NCI-H69 (cell line): ENCODE results near the gene PDE4B.

ENCODE experiments used
- DNase-seq: peaks from one replicate; lab custom pipeline; 2025; lab: John Stamatoyannopoulos, UW

Gene PDE4B

DNA sequence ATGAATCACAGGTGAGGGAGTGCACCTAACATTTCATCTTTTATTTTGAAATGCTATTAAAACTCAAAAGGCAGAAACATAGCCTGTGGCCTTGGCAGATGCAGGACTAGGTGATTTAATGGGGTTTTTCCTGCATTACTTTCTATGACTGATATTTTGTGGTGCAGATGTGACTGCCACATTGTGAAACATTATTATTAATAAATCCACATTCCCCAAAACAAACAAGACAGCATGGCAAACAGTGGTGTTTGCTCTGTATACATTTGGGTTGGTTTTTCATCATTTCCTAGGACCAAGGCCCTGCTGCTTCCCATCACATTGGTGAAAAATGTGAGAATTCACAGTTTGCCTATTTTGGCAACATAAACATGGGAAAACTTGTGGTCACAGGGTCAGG is 493.6 kb downstream of the PDE4B start:
- DNase-seq = no peak

DNA sequence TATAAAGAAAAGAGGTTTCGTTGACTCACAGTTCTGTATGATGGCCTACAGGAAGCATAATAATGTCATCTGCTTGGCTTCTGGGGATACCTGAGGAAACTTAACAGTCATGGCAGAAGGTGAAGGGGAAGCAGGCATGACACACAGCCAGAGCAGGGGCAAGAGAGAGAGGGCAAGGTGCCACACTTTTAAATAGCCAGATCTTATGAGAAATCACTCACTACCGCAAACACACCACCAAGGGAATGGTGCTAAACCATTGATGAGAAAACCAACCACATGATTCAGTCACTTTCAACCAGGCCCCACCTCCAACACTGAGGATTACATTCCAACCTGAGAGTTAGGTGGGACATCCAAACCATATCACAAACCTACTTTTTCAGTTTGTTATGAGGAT is 495.4 kb downstream of the PDE4B start:
- no peak for DNase-seq

DNA sequence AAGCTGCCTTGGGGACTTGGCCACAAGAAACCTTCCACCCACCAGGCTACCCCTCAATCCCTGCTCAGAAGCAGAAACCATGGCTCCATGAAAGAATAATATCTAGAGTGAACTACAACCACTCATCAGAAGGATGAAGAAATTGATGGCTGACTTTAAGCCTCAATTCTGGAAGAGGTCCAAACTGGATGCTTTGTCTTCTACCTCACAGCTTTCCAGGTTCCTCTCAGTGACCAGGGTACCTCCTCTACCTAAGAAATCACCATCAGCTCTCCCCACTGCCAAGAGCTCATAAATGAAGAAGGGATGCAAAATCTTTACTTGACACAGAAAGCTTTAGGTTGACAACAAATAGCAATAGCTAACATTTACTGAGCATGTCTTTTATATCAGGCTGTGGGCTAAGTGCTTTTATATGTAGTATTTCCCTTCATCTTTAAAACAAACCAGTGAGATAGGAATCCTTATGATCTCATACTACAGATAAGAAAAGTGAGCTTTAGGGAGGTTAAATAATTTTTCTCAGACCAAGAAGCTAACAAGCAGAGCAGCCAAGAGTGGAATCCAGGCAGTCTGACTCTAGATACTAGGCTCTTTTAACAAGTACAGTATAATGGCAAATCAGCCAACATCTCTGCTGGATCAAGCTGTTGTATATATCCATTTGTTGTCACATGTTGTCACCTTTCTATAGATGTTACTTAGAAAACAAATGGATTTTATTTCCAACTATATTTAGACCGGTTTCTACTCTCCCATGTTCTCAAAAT is 498.3 kb downstream of the PDE4B start:
- no peak for DNase-seq

DNA sequence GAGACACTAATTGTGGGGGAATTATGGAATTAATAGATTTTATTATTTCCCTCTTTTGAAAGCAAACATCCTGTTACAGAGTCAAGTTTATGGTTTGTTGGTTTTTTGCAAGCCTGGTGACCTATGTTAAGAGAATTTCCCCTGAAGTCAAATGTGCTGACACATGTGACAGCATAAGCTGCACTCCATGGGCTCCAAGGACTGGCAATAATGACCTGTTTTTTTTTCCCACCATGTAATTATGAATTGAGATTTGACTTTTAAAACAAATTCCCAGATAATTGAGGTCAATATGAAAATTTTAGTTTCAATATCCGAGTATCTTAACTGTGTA is 498.8 kb downstream of the PDE4B start:
- no peak for DNase-seq

DNA sequence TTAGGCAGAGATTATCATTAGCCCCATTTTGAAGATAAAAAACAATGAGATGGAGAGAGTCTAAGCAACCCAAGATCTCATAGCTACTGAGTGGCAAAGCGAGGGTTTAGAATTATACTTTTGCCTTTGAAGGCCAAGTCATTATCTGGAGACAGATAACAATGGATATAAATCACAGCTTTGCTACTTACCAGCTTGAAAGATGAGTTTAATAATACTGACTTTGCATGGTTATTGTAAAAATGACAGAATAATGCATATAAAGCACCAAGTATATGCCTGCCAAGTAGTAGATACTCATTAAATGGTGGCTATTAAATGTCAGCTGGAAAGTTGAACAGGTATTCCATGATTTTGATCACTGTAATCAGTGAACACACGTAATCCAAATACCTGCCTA is 499.6 kb downstream of the PDE4B start:
- no peak for DNase-seq

DNA sequence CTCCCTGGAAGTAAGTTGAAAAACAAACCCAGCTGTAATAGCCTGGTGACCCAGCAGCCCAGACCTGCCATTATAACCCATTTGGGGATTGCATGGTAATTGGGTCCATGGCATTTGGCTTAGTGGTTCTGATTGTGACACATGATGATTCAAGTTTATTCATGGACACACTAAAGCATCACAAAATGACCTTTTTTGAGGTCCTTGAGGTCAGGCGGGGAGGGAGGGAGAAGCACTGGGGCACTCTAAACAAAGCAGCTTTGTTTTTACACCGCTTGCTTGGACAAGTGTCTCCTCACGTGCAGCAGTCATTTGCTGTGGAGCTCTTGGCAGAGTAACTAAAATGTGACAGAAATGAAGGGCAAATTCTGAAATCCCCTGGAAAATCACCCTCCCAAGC is 500.2 kb downstream of the PDE4B start:
- DNase-seq = no peak

DNA sequence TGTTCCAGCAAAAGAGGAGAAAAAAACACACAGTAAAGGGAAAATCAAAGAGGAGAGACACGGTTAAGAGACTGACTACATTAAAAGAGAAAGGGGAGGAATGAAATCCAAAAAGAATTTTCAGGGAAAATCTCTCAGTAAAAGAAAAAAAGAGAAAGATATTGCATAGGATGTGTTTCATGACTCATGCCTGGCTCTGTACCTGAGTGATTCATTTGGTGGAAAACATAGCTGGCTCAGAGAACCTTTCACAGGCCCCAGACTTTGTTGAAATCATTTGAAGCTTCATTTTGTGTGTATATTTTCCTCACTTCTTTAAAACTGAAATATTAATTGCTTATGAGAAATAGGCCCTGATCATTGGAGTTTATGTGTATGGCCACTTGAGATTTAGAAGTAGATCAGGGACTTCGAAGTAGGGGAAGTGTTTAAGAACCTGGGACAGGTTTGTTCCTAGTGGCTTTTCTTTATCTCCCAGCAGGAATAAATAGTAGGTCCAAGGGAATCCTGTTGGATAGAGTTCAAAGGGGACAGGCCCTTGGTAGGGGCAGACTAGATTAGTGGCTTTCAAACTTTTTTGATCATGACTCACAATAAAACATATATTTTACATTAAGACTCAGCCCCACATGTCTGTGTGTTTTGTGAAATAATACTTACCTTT is 502.1 kb downstream of the PDE4B start:
- DNase-seq = no peak

DNA sequence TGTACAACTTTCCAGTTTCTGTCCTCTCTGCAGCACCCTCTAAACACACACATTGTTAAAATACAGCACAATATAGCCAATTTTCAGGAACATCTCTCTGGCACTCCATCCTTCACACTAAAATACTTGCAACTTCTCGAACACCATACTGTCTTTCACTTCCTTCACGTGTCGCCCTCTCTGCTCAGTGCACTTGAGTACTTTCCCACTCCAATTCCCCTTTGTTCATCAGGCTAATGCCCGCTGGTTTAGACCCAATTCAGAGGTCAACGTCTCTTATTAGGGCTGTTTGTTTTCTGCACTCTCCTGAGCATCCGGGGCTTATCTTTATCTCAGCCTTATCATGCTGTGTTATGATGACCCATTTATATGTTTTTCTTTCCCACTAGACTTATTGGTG is 503.1 kb downstream of the PDE4B start:
- no peak for DNase-seq

DNA sequence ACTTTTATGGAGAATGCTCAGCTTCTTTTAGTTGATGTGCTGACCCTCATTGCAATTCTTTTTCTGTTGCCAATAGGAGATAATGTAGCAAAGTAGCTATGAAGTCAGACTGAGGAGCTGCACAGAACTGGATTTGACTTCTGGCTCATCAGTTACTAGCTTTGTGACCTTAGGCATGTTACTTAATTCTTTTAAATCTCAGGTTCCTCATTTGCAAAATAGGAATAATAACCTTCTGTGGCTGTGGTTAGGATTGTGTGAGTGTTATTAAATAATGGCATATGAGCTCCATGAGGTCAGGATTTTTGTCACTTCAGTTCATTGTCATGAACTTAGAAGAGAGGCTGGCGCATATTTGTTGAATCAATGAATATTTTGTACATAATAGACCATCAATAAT is 503.7 kb downstream of the PDE4B start:
- DNase-seq = no peak

DNA sequence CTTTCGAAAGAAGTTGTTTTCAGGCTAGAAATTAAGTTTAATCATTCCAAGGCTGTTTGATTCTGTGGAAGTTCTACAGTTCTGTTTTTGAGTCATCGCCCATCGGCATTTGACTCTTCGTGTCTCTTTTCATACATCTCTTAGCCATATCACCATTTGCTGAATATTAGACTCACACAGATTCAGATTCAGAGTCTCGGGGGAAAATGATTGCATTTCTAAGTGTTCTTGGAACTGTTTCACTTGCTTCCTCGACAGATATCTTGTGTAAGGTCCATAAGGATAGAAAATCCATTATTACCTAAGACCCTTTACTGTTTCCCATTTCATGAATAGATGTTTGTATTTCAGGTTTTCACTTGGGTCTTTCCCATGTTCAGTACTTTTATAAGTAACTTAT is 504.3 kb downstream of the PDE4B start:
- DNase-seq = no peak

DNA sequence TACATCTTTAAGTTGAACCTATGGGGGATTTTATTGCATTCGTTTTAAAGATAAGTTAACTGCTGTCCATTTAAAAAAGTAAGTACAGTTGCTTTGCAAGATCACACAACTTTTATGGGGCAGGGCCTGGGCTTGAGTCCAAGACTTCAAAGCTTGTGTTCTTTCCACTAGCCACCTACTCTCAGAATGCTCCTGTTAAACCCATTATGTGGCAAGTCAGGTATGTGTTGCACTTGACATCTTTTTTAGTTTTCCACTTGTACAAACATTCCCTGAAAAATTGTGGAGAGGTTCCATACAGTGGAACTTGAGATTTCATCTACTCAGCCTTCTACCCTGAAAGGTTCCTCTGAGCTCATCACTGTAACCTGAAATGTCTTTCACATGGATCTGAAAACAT is 505.8 kb downstream of the PDE4B start:
- no peak for DNase-seq

DNA sequence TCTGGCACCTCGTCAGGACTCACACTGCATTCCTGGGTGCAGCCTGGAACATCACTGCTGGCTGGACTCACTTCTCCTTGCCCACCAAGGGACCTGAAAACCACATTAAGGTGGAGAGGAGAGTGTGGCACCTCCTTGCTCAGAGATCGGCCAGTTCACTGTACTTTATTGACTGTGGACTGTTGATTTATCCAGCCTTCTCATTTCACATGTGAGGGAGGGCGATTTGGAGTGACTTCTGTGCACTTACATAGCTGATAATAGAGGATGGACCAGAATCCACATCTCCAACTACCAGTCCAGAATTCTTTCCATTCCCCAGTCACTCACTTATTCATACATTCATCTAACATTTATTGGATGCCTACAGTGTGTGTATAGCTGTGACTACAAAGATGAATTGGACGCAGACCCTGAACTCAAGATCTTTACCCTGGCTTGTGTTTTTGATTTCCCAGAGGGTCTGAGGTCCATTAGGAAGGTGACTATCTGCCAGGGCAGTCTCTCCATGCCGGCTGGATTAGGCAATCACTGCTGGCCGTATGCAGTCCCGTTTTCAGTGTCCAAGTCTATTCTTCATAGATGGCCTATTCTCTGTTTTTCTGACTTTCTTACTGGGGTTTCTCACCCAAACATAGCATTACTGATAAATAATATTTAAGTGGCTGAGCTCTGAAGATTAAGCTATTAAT is 507.7 kb downstream of the PDE4B start:
- DNase-seq = no peak

DNA sequence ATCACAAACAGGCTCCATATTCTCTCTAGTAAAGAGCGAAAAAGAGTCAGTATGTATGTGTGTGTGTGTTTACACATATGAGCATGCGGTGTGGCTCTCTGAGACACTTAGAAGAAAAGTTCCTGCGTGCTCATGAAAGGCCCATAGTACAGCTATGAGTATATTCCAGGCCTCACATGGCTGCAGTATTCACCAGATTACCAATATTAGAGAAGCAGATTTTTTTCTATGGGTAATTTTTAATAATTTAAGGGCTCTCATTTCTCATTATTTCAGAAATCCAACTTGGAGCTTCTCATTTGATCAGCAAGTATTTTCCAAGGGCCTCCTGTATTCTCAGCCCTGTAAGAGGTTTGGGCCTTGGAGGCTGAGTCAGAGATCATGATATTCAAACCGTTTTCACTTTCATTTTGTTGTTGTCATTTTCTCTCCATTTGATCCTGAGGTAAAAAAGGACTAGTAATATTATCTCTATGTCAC is 508.3 kb downstream of the PDE4B start:
- DNase-seq = no peak

DNA sequence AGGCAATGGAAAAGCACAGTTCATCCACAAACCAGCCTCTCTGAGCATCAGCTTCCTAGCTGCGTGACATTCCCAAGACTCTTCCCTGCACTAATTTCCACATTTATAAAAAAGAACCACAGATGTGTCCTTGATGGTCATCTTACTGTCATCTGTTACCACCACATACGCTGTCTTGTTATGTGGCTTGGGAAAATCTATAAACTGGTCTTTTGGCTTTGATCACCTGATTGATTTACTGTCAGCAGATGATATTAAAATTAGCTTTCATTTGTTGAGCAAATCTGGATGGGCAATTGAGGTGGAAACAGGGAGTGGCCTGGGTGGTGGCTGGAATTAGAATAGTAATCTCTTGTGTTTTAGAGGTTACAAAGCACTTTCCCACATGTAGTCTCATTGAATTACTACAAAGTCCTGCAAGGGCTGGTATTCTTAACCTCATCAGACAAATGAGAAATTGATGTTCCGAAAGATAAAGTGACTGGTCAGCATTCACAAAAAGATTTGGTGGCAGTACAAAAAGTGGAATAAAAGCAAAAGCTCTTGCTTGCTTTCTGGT is 509.6 kb downstream of the PDE4B start:
- no peak for DNase-seq

DNA sequence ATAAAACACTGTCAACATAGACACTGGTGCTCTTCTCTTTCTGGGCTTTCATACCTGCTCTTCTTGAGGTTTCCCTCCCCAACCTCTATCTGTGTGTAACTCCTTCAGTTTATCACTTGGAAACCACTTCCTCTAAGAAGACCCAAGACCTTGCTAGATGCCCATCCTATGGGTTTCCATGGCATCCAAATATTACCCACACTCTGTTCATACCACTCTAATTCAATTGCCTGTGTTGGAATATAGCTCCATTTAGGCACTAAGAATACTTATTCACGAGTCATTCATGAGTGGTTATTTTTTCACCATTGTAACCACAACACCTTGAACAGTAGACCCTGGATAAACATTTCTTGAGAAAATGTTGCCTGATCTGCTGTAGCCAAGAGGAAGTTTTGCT is 510.1 kb downstream of the PDE4B start:
- DNase-seq = no peak

DNA sequence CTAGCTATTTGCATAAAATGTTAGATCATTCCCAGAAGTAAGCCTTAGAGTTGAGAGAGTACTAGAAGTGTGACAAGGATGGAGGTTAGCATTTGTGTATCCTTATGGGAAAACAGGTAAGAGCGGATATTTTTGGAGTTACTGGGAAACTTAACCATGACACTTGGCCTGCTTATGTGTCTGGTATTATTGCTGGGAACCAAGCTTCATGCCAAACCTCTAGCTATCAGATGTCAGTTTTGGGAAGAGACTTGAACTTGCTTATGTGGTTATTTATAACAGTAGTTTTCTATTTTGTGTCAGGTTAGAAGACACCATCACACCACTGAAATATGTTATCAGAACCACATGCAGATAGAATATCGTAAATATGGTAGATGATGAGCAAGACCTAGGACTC is 511.0 kb downstream of the PDE4B start:
- no peak for DNase-seq

DNA sequence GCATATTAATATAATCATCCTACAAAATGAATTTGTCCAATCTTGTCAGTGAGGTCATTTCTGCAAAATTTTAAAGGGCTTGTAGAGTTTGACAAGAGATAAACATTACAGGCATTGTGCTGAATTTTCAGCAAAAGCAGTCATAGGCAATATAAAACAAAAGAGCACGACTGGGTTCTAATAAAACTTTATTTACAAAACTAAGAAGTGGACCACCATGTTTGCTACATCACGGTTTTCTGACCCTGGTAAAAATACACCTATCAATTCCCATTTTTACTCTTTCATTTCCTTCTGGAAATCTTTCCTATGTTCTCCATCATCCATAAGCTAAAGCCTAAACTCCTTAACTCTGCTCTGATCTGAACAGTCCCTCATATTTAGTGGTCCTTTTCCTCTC is 511.4 kb downstream of the PDE4B start:
- DNase-seq = no peak

DNA sequence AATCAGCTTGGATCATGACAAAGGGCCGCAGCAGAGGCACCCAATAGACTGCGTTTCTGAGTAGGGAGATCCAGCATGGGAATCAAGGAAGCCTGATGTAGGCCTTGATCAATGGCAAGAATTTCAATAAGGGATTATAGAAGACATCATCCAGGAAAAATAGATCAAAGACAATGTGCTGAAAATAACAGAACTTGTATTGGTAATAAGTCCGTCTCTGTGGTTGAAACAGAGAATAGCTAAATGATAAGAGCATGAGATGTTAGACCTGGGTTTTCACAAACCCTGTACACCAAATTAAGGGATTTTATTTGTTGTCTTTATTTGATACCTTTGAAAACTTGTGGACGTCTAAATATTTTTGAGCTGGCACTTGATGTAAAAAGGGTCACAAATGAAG is 513.2 kb downstream of the PDE4B start:
- no peak for DNase-seq

DNA sequence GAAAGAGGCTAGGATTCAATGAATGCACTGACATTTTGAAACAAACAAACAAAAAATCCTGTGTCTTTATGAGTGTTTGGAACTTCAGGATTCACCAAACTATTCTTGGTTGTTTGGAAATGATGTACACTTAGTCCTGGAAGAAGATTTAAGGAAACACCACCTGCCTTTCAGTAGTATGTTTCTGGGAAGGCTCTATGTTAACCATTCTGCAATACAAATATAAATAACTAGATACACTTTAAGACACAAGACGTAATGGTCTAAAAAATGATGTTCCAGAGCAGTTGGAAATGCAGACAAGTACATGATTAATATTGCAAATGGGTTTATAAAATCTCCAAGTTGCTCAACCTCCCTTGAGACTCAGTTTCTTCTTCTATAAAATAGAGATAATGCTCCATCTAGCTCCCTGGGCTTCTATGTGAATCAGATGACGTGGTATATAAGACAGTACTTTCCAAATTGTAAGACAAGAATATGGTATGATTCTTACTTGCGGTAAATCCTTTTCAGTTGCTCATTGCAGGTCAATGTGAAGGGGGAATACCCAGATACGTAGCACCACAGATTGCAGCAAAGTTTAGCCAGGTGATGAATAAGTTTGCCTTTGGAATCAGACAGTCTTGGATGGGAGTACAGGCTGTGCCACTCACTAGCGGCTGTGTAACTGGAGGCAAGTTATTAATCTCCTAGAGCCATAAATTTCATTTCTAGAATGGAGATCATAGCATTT is 516.5 kb downstream of the PDE4B start:
- no peak for DNase-seq

DNA sequence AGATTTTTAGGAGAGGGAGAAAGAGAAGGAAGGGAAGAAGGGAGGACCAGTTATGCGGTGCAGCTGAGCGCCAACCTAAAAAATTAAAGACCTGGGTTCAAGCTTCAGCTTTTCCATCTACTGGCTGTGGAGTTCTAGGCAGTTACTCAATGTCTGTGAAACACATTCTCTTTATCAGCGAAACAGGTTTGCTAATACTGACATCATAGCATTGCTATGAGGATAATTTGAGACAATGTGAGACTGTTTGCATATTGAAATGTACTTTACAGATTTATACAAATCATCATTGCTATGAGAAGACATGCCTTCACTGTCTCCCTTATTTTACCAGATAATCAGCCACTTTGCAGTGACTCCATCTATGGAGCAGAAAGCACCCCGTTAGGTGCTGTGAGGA is 518.4 kb downstream of the PDE4B start:
- DNase-seq = no peak

DNA sequence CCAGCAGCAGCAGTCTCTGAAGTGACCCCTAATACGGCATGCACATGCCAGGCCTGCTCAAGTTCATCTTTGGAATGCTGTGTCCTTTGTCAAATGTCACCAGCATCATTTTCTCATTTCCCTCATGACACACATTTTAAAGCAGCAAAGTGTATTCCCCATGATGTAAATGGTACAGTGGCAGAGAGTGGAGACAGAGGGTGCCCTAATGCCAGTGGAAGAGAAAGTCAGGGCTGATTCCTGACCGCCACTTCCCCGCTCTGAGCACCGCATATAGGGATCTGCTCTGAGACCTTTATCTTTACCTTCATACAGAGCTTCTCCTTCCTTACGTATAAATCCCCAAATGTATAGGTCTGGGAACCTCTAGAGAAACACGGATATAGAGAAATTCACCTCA is 518.9 kb downstream of the PDE4B start:
- DNase-seq = no peak

DNA sequence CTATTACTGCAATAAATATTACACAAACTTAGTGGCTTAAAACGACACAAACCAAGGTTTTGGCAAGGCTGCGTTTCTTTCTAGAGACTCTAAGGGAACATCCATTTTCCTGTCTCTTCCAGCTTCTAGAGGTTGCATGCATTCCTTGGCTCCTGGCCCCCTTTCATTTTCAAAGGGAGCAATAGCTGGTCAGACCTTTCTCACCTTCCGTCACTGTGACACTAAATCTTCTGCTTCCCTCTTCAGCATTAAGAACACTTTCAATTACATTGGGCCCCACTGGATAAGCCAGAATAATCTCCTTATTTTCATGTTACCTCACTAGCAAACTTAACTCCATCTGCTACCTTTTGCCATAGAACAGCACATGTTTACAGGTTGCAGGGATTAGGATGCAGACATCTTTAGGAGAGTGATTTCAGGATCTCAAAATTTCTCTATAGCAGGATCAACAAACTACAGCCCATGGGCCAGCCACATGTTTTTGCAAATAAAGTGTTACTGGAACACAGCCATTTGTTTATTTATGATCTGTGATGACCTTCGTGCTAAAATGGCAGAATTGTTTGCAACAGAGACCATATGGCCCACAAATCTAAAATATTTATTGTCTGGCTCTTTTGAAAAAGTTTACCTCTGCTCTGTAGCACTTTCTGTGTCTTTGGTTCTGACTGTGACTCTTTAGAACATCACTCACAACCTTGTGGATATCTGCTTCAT is 519.7 kb downstream of the PDE4B start:
- DNase-seq = no peak
